ENCODE data around the gene PANX3. TPM values are rescaled to one million over a fixed set of nuclear protein-coding genes. Genes with fewer than 3 reads are reported as not detected.

The PANX3 gene
- total RNA-seq, 1 donor from 2014 or later, result not detected

DNA sequence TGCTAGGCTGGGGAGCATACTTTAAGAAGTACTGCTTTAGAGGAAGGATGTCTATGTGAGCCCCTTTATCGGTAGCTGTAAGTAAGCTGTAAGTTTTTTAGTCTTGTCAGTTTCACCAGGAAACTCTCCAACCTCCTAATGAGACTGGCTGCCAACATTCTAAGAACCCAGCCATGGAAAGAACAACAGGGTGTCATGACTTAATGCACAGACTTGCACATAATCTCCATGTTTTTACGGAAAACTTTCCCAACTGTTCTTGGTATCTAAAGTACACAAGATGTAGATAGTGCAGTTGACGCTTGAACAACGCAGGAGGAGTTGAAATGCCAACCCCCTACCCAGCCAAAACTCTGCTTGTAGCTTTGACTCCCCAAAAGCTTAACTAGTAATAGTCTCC lies 32.5 kb upstream of the PANX3 start:
- Mint-ChIP-seq H3K36me3 (ENCODE audit: unreplicated experiment) (no peaks in the 10 kb centered on the region), H3K4me1 (ENCODE audit: low read depth, unreplicated experiment) (no peaks in the 10 kb centered on the region), H3K27ac (ENCODE audit: unreplicated experiment) (no peak overlapping the region), H3K9me3 (ENCODE audit: unreplicated experiment) (no peaks in the 10 kb centered on the region), H3K27me3 (ENCODE audit: unreplicated experiment) (no peaks in the 10 kb centered on the region), H3K4me3 (ENCODE audit: unreplicated experiment) (no peak overlapping the region)
- no peak for DNase-seq
- TF ChIP-seq, protein P1, sequence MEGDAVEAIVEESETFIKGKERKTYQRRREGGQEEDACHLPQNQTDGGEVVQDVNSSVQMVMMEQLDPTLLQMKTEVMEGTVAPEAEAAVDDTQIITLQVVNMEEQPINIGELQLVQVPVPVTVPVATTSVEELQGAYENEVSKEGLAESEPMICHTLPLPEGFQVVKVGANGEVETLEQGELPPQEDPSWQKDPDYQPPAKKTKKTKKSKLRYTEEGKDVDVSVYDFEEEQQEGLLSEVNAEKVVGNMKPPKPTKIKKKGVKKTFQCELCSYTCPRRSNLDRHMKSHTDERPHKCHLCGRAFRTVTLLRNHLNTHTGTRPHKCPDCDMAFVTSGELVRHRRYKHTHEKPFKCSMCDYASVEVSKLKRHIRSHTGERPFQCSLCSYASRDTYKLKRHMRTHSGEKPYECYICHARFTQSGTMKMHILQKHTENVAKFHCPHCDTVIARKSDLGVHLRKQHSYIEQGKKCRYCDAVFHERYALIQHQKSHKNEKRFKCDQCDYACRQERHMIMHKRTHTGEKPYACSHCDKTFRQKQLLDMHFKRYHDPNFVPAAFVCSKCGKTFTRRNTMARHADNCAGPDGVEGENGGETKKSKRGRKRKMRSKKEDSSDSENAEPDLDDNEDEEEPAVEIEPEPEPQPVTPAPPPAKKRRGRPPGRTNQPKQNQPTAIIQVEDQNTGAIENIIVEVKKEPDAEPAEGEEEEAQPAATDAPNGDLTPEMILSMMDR (IDR thresholded peaks at IDR 0.05; ENCODE audit: partially characterized antibody, unreplicated experiment), result no peak

DNA sequence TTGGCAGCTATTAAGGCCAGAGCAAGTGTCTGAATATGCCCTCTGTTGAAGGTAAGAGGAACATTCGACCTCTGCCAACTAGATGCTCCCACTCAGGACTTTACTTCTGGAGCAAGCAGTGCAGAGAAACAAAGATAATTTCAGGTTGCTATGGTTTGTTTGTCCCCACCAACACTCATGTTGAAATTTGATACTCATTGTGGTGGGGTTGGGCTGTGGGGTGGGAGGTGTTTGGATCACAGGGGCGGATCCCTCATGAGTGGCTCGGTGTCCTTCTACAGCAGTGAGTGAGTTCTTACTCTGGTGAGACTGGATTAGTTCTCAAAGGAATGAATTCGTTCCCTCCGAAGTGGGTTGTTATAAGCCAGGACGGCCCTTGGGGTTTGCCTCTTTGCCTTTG lies 29.4 kb upstream of the PANX3 start:
- no peak for DNase-seq
- Mint-ChIP-seq H3K27ac (ENCODE audit: unreplicated experiment) (no peak overlapping the region), H3K4me3 (ENCODE audit: unreplicated experiment) (no peak overlapping the region), H3K36me3 (ENCODE audit: unreplicated experiment) (no peaks in the 10 kb centered on the region), H3K9me3 (ENCODE audit: unreplicated experiment) (no peaks in the 10 kb centered on the region), H3K4me1 (ENCODE audit: low read depth, unreplicated experiment) (no peaks in the 10 kb centered on the region), H3K27me3 (ENCODE audit: unreplicated experiment) (no peaks in the 10 kb centered on the region)
- TF ChIP-seq, protein P1 (IDR thresholded peaks at IDR 0.05; ENCODE audit: partially characterized antibody, unreplicated experiment), result no peak

DNA sequence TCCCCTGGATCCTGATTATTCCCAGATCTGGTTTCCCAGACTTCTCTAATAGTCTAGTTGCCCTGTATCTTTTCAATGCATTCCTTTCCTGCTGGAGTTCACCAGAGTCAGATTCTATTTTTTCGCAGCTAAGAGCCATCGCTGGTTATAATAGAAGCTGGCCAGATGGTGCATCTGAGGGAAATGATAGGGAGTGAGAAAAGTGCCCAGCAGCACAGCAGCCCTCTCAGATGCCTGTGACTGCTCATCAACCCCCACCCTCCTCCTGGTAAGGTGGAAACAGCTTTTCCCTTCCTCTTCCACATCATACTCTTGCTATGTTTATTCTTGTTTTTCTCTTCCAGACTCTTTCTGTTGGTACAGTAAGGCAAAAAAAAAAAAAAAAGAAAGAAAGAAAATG lies 28.7 kb upstream of the PANX3 start:
- Mint-ChIP-seq H3K4me3 (ENCODE audit: unreplicated experiment) (no peak overlapping the region), H3K9me3 (ENCODE audit: unreplicated experiment) (no peaks in the 10 kb centered on the region), H3K36me3 (ENCODE audit: unreplicated experiment) (no peaks in the 10 kb centered on the region), H3K27ac (ENCODE audit: unreplicated experiment) (no peak overlapping the region), H3K27me3 (ENCODE audit: unreplicated experiment) (no peaks in the 10 kb centered on the region), H3K4me1 (ENCODE audit: low read depth, unreplicated experiment) (no peaks in the 10 kb centered on the region)
- DNase-seq, result no peak
- TF ChIP-seq, protein P1 (IDR thresholded peaks at IDR 0.05; ENCODE audit: partially characterized antibody, unreplicated experiment), result no peak

DNA sequence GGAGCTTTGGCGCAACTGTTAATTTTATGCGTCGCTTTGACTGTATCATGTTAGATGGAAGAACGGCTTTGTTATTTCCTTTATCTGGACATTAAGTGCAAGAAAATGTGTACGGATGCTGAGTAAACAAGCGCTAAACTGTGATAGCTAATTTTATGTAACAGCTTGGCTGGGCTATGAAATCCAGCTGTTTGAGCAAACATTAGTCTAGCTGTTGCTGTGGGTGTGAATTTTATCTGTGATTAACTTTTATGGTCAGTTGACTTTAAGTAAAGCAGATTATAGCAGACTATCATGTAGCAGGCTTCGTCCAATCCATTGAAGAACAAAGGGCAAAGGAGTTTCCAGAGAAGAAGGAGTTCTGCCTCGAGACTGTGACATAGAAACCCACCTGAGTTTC lies 27.4 kb upstream of the PANX3 start:
- H3K9me3 Mint-ChIP-seq (ENCODE audit: unreplicated experiment), result no peaks in the 10 kb centered on the region
- no peaks in the 10 kb centered on the region for H3K36me3 Mint-ChIP-seq (ENCODE audit: unreplicated experiment)
- H3K27ac Mint-ChIP-seq (ENCODE audit: unreplicated experiment), result no peak overlapping the region
- no peak overlapping the region for H3K4me3 Mint-ChIP-seq (ENCODE audit: unreplicated experiment)
- no peaks in the 10 kb centered on the region for H3K4me1 Mint-ChIP-seq (ENCODE audit: low read depth, unreplicated experiment)
- no peak for DNase-seq
- TF ChIP-seq, protein P1 (IDR thresholded peaks at IDR 0.05; ENCODE audit: partially characterized antibody, unreplicated experiment), result no peak
- no peaks in the 10 kb centered on the region for H3K27me3 Mint-ChIP-seq (ENCODE audit: unreplicated experiment)

DNA sequence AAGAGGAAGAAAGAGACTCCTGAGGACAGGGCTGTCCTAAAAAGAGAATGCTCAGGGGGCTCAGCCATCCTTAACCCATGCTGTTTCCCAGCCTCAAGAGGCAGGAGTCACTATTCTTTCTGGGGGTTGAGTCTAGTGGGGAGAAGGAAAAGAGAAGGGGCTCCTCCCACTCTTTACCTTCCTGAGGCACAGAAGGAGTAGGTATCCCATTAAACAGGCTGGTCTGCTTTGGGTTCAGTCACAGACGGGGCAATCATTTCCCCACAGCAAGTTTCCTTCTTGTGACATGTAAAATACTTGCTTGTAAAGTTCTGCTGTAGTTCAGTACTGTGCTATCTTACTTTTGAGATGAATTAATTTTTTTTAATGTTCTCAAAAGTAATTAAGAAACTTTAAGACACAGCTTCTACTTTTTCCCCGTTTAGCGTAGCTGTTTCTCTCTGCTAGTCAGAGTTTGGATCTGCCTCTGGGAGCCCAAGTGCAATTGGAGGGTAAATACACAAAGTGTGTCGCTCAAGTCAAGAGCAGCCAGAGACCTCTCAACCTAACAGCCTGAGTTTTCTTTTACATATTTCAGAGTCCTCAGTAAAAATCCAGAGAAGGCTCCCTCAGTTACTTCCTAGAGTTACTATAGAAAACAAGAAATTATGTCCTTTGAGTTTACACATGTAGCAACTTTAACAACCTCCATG lies 26.4 kb upstream of the PANX3 start:
- TF ChIP-seq, protein P1 (IDR thresholded peaks at IDR 0.05; ENCODE audit: partially characterized antibody, unreplicated experiment), result no peak
- no peaks in the 10 kb centered on the region for H3K9me3 Mint-ChIP-seq (ENCODE audit: unreplicated experiment)
- H3K4me3 Mint-ChIP-seq (ENCODE audit: unreplicated experiment), result no peak overlapping the region
- H3K36me3 Mint-ChIP-seq (ENCODE audit: unreplicated experiment), result no peaks in the 10 kb centered on the region
- H3K27me3 Mint-ChIP-seq (ENCODE audit: unreplicated experiment), result no peaks in the 10 kb centered on the region
- DNase-seq, result no peak
- no peak overlapping the region for H3K27ac Mint-ChIP-seq (ENCODE audit: unreplicated experiment)
- H3K4me1 Mint-ChIP-seq (ENCODE audit: low read depth, unreplicated experiment), result no peaks in the 10 kb centered on the region
